ENCODE measurements around the gene CFAP65. TPM values are rescaled to one million over a fixed set of nuclear protein-coding genes. Genes with fewer than 3 reads are reported as not detected.

Gene CFAP65
- total RNA-seq, 1 donor from 2014 or later: not detected

GRCh38 chr2:219076253-219076652 lies 34.9 kb upstream of the CFAP65 start:
- H3K36me3 Mint-ChIP-seq (ENCODE audit: low read depth): no peaks in the 10 kb centered on the region
- intact Hi-C loops (cut with micrococcal nuclease): no loop called here
- DNase-seq (ENCODE audit: low spot score): no peak
- no peak overlapping the region for H3K27ac Mint-ChIP-seq
- no peak overlapping the region for H3K4me3 Mint-ChIP-seq (ENCODE audit: low read depth)
- no peaks in the 10 kb centered on the region for H3K27me3 Mint-ChIP-seq (ENCODE audit: low read depth)
- no peaks in the 10 kb centered on the region for H3K9me3 Mint-ChIP-seq
- no peaks in the 10 kb centered on the region for H3K4me1 Mint-ChIP-seq (ENCODE audit: low read depth)

GRCh38 chr2:219073413-219074129 lies 32.3 kb upstream of the CFAP65 start:
- no peaks in the 10 kb centered on the region for H3K27me3 Mint-ChIP-seq (ENCODE audit: low read depth)
- no peaks in the 10 kb centered on the region for H3K36me3 Mint-ChIP-seq (ENCODE audit: low read depth)
- H3K4me1 Mint-ChIP-seq (ENCODE audit: low read depth): no peaks in the 10 kb centered on the region
- no peak overlapping the region for H3K4me3 Mint-ChIP-seq (ENCODE audit: low read depth)
- H3K9me3 Mint-ChIP-seq: no peaks in the 10 kb centered on the region
- no peak overlapping the region for H3K27ac Mint-ChIP-seq
- intact Hi-C loops (cut with micrococcal nuclease): loop anchor here (2.0 to 5.0 kb wide), 2 partner anchors 45 to 79 kb away; no protein-coding TSS in a partner anchor
- DNase-seq (ENCODE audit: low spot score): no peak

GRCh38 chr2:219072741-219073250 lies 31.5 kb upstream of the CFAP65 start:
- intact Hi-C loops (cut with micrococcal nuclease): loop anchor here (2.0 to 5.0 kb wide), 2 partner anchors 46 to 80 kb away; no protein-coding TSS in a partner anchor
- DNase-seq (ENCODE audit: low spot score): no peak
- no peak overlapping the region for H3K27ac Mint-ChIP-seq
- no peak overlapping the region for H3K4me3 Mint-ChIP-seq (ENCODE audit: low read depth)
- no peaks in the 10 kb centered on the region for H3K4me1 Mint-ChIP-seq (ENCODE audit: low read depth)
- H3K36me3 Mint-ChIP-seq (ENCODE audit: low read depth): no peaks in the 10 kb centered on the region
- H3K9me3 Mint-ChIP-seq: no peaks in the 10 kb centered on the region
- no peaks in the 10 kb centered on the region for H3K27me3 Mint-ChIP-seq (ENCODE audit: low read depth)

GRCh38 chr2:219071131-219071816 lies 30.0 kb upstream of the CFAP65 start:
- H3K4me3 Mint-ChIP-seq (ENCODE audit: low read depth): no peak overlapping the region
- H3K9me3 Mint-ChIP-seq: no peaks in the 10 kb centered on the region
- H3K27me3 Mint-ChIP-seq (ENCODE audit: low read depth): no peaks in the 10 kb centered on the region
- intact Hi-C loops (cut with micrococcal nuclease): loop anchor here (5.0 kb wide), 1 partner anchor 81 kb away; no protein-coding TSS in a partner anchor
- no peak for DNase-seq (ENCODE audit: low spot score)
- H3K36me3 Mint-ChIP-seq (ENCODE audit: low read depth): no peaks in the 10 kb centered on the region
- no peaks in the 10 kb centered on the region for H3K4me1 Mint-ChIP-seq (ENCODE audit: low read depth)
- H3K27ac Mint-ChIP-seq: no peak overlapping the region

GRCh38 chr2:219065484-219065883 lies 24.2 kb upstream of the CFAP65 start:
- Mint-ChIP-seq H3K4me1 (ENCODE audit: low read depth) (peaks cover 2% of the 10 kb centered on the region), H3K36me3 (ENCODE audit: low read depth) (no peaks in the 10 kb centered on the region), H3K9me3 (no peaks in the 10 kb centered on the region), H3K4me3 (ENCODE audit: low read depth) (no peak overlapping the region), H3K27ac (no peak overlapping the region), H3K27me3 (ENCODE audit: low read depth) (peaks cover 40% of the 10 kb centered on the region)
- intact Hi-C loops (cut with micrococcal nuclease): no loop called here
- DNase-seq (ENCODE audit: low spot score): no peak

- Mint-ChIP-seq H3K4me3 (ENCODE audit: low read depth) (no peak overlapping the region), H3K27me3 (ENCODE audit: low read depth) (peaks cover 61% of the 10 kb centered on the region), H3K27ac (no peak overlapping the region), H3K4me1 (ENCODE audit: low read depth) (peaks cover 4% of the 10 kb centered on the region), H3K9me3 (no peaks in the 10 kb centered on the region), H3K36me3 (ENCODE audit: low read depth) (no peaks in the 10 kb centered on the region)
- intact Hi-C loops (cut with micrococcal nuclease): loop anchor here (5.0 kb wide), 1 partner anchor 190 kb away; no protein-coding TSS in a partner anchor
- no peak for DNase-seq (ENCODE audit: low spot score)
Measured at GRCh38 chr2:219062081-219062480, 20.8 kb upstream of the CFAP65 start.

- no peak within 1 kb of the TSS for H3K27ac Mint-ChIP-seq
- no peak within 1 kb of the TSS for H3K4me3 Mint-ChIP-seq (ENCODE audit: low read depth)
- no peaks in the 10 kb centered on the region for H3K36me3 Mint-ChIP-seq (ENCODE audit: low read depth)
- peaks cover 67% of the 10 kb centered on the region for H3K27me3 Mint-ChIP-seq (ENCODE audit: low read depth)
- intact Hi-C loops (cut with micrococcal nuclease): loop anchor here (5.0 kb wide), 1 partner anchor 189 kb away; no protein-coding TSS in a partner anchor
- no peaks in the 10 kb centered on the region for H3K9me3 Mint-ChIP-seq
- DNase-seq (ENCODE audit: low spot score): no peak
- H3K4me1 Mint-ChIP-seq (ENCODE audit: low read depth): peaks cover 4% of the 10 kb centered on the region
Measured at GRCh38 chr2:219060821-219061791, 19.8 kb upstream of the CFAP65 start, which contains the start of gene IHH. IHH (minus strand) TSS chr2:219060921; CDS start chr2:219060467, 454 bp downstream.

- H3K36me3 Mint-ChIP-seq (ENCODE audit: low read depth): no peaks in the 10 kb centered on the region
- peaks cover 4% of the 10 kb centered on the region for H3K4me1 Mint-ChIP-seq (ENCODE audit: low read depth)
- no peaks in the 10 kb centered on the region for H3K9me3 Mint-ChIP-seq
- peaks cover 69% of the 10 kb centered on the region for H3K27me3 Mint-ChIP-seq (ENCODE audit: low read depth)
- intact Hi-C loops (cut with micrococcal nuclease): loop anchor here (2.0 to 5.0 kb wide), 5 partner anchors 65 to 237 kb away; no protein-coding TSS in a partner anchor
- H3K4me3 Mint-ChIP-seq (ENCODE audit: low read depth): no peak overlapping the region
- no peak overlapping the region for H3K27ac Mint-ChIP-seq
- no peak for DNase-seq (ENCODE audit: low spot score)
Measured at GRCh38 chr2:219059725-219060682, 18.7 kb upstream of the CFAP65 start.

GRCh38 chr2:219059375-219059724 lies 18.0 kb upstream of the CFAP65 start:
- no peaks in the 10 kb centered on the region for H3K9me3 Mint-ChIP-seq
- no peaks in the 10 kb centered on the region for H3K36me3 Mint-ChIP-seq (ENCODE audit: low read depth)
- no peak overlapping the region for H3K27ac Mint-ChIP-seq
- peaks cover 63% of the 10 kb centered on the region for H3K27me3 Mint-ChIP-seq (ENCODE audit: low read depth)
- DNase-seq (ENCODE audit: low spot score): no peak
- intact Hi-C loops (cut with micrococcal nuclease): loop anchor here (2.0 to 5.0 kb wide), 4 partner anchors 65 to 238 kb away; no protein-coding TSS in a partner anchor
- peaks cover 4% of the 10 kb centered on the region for H3K4me1 Mint-ChIP-seq (ENCODE audit: low read depth)
- H3K4me3 Mint-ChIP-seq (ENCODE audit: low read depth): no peak overlapping the region

- H3K36me3 Mint-ChIP-seq (ENCODE audit: low read depth): no peaks in the 10 kb centered on the region
- no peaks in the 10 kb centered on the region for H3K9me3 Mint-ChIP-seq
- H3K4me3 Mint-ChIP-seq (ENCODE audit: low read depth): no peak overlapping the region
- H3K27ac Mint-ChIP-seq: no peak overlapping the region
- peaks cover 4% of the 10 kb centered on the region for H3K4me1 Mint-ChIP-seq (ENCODE audit: low read depth)
- intact Hi-C loops (cut with micrococcal nuclease): loop anchor here (1.0 to 5.0 kb wide), 5 partner anchors 61 to 239 kb away; no protein-coding TSS in a partner anchor
- no peak for DNase-seq (ENCODE audit: low spot score)
- H3K27me3 Mint-ChIP-seq (ENCODE audit: low read depth): peaks cover 59% of the 10 kb centered on the region
Measured at GRCh38 chr2:219058541-219059374, 17.4 kb upstream of the CFAP65 start.
